Ishikawa (cell line): ENCODE data around the gene LATS2.

Source experiments
- CEBPB ChIP-seq: IDR thresholded peaks from 2 replicates; pipeline ENCODE4 v1.6.1; 2012
- CREB1 ChIP-seq: IDR thresholded peaks from 2 replicates; pipeline ENCODE4 v1.6.1; 2012; ENCODE audit warnings: low read depth
- EGR1 ChIP-seq: IDR thresholded peaks from 2 replicates; pipeline ENCODE4 v1.6.1; 2012
- EP300 ChIP-seq: IDR thresholded peaks from 2 replicates; pipeline ENCODE4 v1.6.1; 2012; ENCODE audit warnings: borderline replicate concordance
- FOXM1 ChIP-seq: IDR thresholded peaks from 2 replicates; pipeline ENCODE4 v1.6.1; 2012; ENCODE audit warnings: low read depth, borderline replicate concordance
- MAX ChIP-seq: IDR thresholded peaks from 2 replicates; pipeline ENCODE4 v1.6.1; 2012
- NFIC ChIP-seq: IDR thresholded peaks from 2 replicates; pipeline ENCODE4 v1.6.1; 2012
- RAD21 ChIP-seq: IDR thresholded peaks from 2 replicates; pipeline ENCODE4 v1.6.1; 2012; ENCODE audit warnings: low read depth
- REST ChIP-seq: IDR thresholded peaks from 2 replicates; pipeline ENCODE4 v1.6.1; 2012; ENCODE audit warnings: low read depth, mild to moderate bottlenecking
- TAF1 ChIP-seq: IDR thresholded peaks from 2 replicates; pipeline ENCODE4 v1.6.1; 2012; ENCODE audit warnings: low read depth, mild to moderate bottlenecking
- TCF12 ChIP-seq: IDR thresholded peaks from 2 replicates; pipeline ENCODE4 v1.6.1; 2012; ENCODE audit warnings: low read depth
- TEAD4 ChIP-seq: IDR thresholded peaks from 2 replicates; pipeline ENCODE4 v1.6.1; 2012
- USF1 ChIP-seq: IDR thresholded peaks from 2 replicates; pipeline ENCODE4 v1.6.1; 2012
- YY1 ChIP-seq: IDR thresholded peaks from 2 replicates; pipeline ENCODE4 v1.6.1; 2012; ENCODE audit warnings: low read depth
- ZBTB7A ChIP-seq: IDR thresholded peaks from 2 replicates; pipeline ENCODE4 v1.6.1; 2012; ENCODE audit warnings: low read depth

The LATS2 gene

GRCh38 chr13:21075379-21076249, 14.2 kb upstream of the LATS2 start:
- TF ChIP-seq USF1 (no peak), MAX (0 out of 2 replicates have a peak, but pooled peaks have one; percentile 9), ZBTB7A (0 out of 2 replicates have a peak, but pooled peaks have one; percentile 24)

- TF ChIP-seq MAX (no peak), USF1 (no peak), RAD21 (no peak), ZBTB7A (no peak), CEBPB (no peak), NFIC (no peak), FOXM1 (no peak), YY1 (no peak), TAF1 (no peak), TEAD4 (no peak), REST (no peak), EP300 (no peak), TCF12 (no peak), CREB1 (no peak), EGR1 (no peak)
Measured at GRCh38 chr13:21075011-21075378, 13.6 kb upstream of the LATS2 start.

GRCh38 chr13:21074546-21074945, 13.2 kb upstream of the LATS2 start:
- TF ChIP-seq TCF12 (no peak), EGR1 (no peak), FOXM1 (no peak), EP300 (no peak), CREB1 (no peak), TEAD4 (no peak), ZBTB7A (no peak), CEBPB (no peak), TAF1 (no peak), NFIC (no peak), MAX (no peak), RAD21 (no peak), REST (no peak), USF1 (no peak), YY1 (no peak)

GRCh38 chr13:21071924-21072323, 10.5 kb upstream of the LATS2 start:
- no peak for TF ChIP-seq ZBTB7A
- TF ChIP-seq FOXM1 = no peak
- no peak for TF ChIP-seq USF1
- no peak for TF ChIP-seq REST
- TF ChIP-seq EP300 = no peak
- TF ChIP-seq MAX = no peak
- no peak for TF ChIP-seq RAD21
- TF ChIP-seq NFIC = no peak
- TF ChIP-seq TCF12 = no peak
- no peak for TF ChIP-seq CREB1
- TF ChIP-seq CEBPB = no peak
- TF ChIP-seq TEAD4 = no peak
- no peak for TF ChIP-seq TAF1
- no peak for TF ChIP-seq EGR1
- no peak for TF ChIP-seq YY1
